ENCODE measurements around the gene SIGLEC1.

Gene SIGLEC1

DNA sequence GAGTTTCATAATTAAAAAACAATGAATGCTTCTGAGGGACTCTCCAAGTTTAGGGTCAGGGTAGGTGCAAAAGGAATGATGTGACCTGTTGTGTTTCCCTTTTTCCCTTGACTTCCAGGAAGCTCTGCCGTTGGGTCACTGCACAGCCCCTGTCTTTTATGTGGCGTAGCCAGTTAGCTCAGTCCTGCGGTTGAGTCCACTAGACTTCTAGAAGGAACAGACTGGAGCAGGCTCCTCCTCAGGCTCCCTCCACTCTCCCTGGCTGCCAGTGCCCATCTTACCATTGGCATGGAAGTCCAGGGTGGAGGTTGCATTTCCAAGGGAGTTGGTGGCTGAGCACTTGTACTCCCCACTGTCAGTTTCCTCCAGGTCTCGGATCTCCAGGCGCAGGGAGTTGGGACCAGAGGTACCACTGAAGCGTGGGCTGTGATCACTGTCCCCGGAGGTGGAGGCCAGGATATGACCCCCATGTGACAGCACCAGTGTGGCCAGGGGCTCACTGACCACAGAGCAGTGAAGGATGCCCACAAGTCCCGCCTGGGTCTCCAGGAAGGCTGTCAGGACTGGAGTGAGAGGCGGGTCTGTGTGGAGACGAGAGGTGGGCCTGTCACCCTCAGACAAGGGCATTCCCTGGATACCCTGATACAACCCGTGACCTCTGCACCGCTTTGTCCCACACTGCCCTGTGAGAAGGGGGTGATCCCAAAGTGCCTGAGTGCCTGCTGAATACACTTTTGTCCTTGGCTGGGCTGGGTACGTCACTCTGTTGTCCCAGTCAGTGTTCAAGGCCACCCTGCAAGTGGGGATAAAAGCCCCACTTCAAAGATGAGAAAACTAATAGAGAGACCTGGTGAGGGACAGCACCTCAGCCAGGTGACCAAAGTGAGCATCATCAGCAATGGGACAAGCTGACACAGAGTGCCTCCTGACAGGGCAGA lies 11.1 kb downstream of the SIGLEC1 start:
- DNase-seq (ENCODE audit: low read depth) = no peak

- no peak for DNase-seq (ENCODE audit: low read depth)
These were observed 13.4 kb downstream of the SIGLEC1 start for GRCh38 chr20:3699037-3699436.

DNA sequence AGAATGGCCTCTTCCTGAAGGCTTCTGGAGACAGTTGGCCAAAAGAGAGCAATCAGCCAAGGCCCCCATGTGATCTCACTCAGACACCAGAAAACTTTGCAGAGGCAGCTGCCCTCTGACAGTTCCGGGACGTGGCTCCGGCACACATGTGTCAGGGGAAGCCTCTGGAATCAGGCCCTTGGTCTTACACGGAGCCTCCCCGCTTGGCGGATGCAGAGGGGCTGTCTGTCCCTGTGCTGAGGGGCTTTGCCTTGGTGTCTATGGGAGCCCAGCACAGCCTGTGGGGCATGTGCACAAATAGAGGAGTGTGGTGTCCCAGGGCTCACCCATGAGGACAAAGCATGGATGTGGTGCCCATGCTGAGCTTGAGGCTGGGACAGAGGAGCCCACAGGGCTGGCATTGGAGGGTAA lies 13.8 kb downstream of the SIGLEC1 start:
- DNase-seq (ENCODE audit: low read depth) = no peak

GRCh38 chr20:3697588-3698305 lies 14.7 kb downstream of the SIGLEC1 start:
- DNase-seq (ENCODE audit: low read depth) = no peak

DNA sequence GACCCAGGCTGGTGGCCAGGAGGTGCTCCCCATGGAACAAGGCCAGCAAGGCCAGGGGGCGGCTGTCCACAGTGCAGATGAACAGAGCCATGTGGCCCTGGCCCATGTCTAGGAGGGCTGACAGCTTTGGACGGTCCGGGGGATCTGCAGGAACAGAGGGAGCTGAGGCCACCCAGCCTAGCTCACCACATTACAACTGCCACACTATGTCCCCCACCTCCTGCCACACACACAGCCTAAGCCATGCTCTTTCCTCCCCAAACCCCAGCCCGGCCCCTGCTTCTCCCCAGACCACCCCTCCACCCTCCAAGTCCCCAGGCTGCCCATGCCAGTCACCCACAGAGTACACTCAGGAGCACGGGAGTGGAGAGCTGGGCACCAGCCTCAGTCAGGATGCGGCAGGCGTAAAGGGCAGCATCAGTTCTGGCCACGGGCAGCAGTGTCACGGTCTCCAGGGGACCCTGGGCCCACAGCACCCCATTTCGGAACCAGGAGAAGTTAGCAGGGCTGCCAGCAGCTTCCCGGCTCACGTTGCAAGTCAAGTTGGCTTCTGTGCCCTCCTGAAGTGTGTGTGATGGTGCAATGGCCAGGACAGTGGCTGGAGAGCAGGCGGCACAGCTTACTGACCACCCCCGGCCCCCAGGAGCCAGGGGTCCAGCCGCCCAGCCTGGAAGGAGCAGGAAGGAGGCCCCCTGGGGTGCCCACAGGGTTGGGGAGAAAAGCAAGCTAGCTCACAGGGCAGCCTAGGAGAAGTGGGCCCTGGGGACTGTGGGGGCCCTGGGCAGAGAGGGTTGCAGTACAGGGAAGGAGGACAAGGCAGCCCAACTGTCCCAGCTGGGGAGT lies 15.4 kb downstream of the SIGLEC1 start:
- DNase-seq (ENCODE audit: low read depth) = no peak

DNA sequence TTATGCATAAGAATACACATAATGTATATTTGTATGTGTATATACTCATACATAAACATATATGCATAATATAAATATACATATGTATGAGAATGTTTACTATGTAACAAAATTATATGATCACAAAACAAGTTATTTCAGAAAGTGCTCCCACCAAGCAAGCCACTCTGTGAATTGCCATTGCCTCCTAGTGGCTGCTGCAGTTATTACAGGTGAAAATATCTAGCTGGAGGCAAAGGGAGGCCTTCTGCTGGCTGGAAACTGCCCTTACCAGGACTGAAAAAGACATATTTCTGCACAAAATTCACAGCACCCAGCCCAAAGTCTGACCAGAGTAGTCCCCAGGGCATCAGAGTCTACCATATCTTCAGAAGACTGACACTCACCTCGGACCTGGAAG lies 16.2 kb downstream of the SIGLEC1 start:
- no peak for DNase-seq (ENCODE audit: low read depth)

DNA sequence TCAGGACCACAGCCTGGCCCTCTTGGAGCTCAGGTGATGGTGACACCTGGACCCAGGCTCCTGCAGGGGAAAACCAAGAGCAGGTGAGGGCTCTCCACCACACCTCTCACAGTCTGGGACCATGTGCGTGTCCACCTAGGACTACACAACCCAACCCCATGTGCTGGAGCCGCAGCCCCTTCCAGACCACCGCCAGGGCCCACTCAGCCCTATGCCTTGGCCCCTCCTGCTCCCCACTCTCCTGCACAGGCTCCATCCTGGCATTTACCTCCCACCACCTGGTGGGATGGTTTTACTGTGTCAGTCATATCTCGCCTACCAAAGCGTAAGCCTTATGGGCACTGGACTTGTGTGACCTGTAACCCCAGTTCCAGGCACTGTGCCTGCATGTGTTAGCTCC lies 17.5 kb downstream of the SIGLEC1 start:
- no peak for DNase-seq (ENCODE audit: low read depth)

DNA sequence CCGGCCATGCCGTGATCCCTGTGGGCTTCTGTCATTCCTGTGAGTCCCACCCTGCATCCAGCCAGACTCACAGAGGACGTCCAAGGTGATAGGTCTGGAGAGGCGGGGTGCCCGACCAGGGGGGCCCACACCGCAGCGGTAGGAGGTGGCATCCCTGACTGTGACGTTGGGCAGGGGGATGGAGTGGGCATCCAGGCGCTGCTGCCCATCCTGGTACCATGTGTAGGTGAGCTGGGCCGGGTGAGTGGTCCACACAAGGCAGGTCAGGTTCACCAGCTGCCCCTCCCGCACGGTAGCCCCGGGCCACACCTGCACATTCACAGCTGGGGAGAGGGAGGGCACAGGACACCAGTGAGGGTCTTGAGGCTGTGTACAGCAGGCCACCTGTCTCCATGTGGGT lies 19.0 kb downstream of the SIGLEC1 start:
- DNase-seq (ENCODE audit: low read depth) = no peak

GRCh38 chr20:3692706-3693294 lies 19.6 kb downstream of the SIGLEC1 start:
- DNase-seq (ENCODE audit: low read depth) = no peak

GRCh38 chr20:3691897-3692296 lies 20.5 kb downstream of the SIGLEC1 start:
- no peak for DNase-seq (ENCODE audit: low read depth)

DNA sequence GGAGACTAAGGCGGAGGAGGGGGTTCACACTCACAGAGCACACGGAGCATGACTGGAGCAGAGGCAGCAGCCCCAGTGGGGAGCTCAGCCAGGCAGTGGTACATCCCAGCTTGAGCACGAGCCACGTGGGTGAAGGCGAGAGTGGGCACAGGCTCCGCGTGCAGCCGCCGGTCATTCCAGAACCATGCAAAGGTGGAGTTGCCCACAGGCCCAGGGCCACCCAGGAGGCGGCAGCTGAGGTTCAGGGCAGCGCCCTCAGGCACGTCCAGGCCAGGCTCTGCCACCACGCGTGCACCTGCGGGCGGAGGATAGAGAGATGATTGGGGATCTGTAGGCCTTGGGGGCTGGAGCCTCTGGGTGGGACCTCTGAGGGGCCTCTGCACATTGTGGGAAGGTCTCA lies 21.1 kb downstream of the SIGLEC1 start:
- no peak for DNase-seq (ENCODE audit: low read depth)

- DNase-seq (ENCODE audit: low read depth) = no peak
These were observed 22.0 kb downstream of the SIGLEC1 start for GRCh38 chr20:3690413-3690812.

GRCh38 chr20:3689978-3690377 lies 22.4 kb downstream of the SIGLEC1 start:
- no peak for DNase-seq (ENCODE audit: low read depth)

- DNase-seq (ENCODE audit: low read depth) = no peak
These were observed 24.7 kb downstream of the SIGLEC1 start for GRCh38 chr20:3687655-3688054.

- no peak for DNase-seq (ENCODE audit: low read depth)
These were observed 25.5 kb downstream of the SIGLEC1 start for GRCh38 chr20:3686867-3687321.

DNA sequence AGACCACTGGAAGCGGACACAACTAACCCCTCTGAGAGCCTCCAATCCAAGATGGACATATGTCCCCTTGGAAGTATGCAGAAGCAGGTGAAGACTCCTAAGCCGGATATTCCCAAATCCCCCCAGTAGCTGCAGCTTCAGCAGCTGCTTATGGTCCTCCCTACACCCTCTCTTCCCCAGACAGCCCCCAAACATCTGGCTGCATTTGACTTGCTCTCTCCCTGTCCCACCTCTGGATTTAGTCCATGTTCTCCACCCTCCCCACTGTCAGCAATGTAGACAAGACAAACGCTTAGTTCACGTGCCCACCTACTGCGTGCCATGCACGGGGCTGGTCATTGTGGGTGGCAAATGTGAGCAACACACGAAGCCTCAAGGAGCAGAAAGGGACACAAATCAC lies 26.0 kb downstream of the SIGLEC1 start:
- no peak for DNase-seq (ENCODE audit: low read depth)

- no peak for DNase-seq (ENCODE audit: low read depth)
These were observed 27.1 kb downstream of the SIGLEC1 start for GRCh38 chr20:3685341-3685740.

GRCh38 chr20:3681931-3682781 lies 30.2 kb downstream of the SIGLEC1 start, which contains the start of gene ADAM33:
TSS of gene ADAM33 (minus strand) at chr20:3682010. CDS start at chr20:3682004, 6 bp downstream.
- DNase-seq (ENCODE audit: low read depth) = no peak

- DNase-seq (ENCODE audit: low read depth) = no peak
These were observed 31.0 kb downstream of the SIGLEC1 start for GRCh38 chr20:3681352-3681930.

DNA sequence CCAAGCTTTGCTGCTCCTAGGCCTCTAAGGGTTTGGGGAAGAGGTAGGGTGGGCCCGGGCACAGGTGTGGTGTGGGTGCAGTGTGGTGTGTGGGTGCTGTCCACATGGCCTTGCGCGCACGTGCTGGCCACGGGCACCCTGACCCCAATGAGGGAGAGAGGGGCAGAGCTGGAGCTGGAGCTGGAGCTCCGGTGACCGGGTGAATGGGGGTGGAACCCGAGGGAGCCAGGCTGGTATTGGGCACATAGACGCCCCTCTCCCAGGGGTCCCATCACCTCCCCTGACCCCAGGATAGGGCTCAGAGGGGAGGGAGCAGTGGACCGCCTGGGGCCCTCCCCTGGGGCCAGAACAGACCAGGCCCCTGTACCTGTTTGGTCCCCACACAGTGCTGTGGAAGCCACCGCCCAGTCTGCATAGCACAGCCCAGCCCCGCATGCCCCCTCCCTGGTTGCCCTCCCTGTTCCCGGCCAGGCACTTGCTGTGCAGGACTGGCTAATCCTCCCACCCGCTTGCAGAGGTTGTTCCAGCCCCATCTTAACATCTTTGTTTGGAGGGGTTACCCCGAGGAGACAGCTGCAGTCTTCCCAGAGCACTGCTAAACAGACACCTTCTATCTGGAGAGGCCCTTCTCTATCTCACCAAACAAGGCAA lies 31.6 kb downstream of the SIGLEC1 start:
- no peak for DNase-seq (ENCODE audit: low read depth)

Measured in activated T-cell treated with anti-CD3 and anti-CD28 coated beads for 48 hours (primary cell).